ENCODE results near the gene TSNAXIP1.

The TSNAXIP1 gene

GRCh38 chr16:67782567-67783352 lies 23.9 kb upstream of the TSNAXIP1 start:
- DNase-seq = no peak

- DNase-seq = no peak
These were observed 23.4 kb upstream of the TSNAXIP1 start for GRCh38 chr16:67783353-67783725.

GRCh38 chr16:67786491-67786890 lies 20.2 kb upstream of the TSNAXIP1 start:
- no peak for DNase-seq

- no peak for DNase-seq
These were observed 16.6 kb upstream of the TSNAXIP1 start for GRCh38 chr16:67790071-67790470.

- DNase-seq = no peak
These were observed 10.5 kb upstream of the TSNAXIP1 start for GRCh38 chr16:67796099-67796718.

- no peak for DNase-seq
These were observed 6.3 kb upstream of the TSNAXIP1 start for GRCh38 chr16:67800338-67800926.

GRCh38 chr16:67801241-67801640 lies 5.4 kb upstream of the TSNAXIP1 start:
- DNase-seq = no peak

- DNase-seq = no peak
These were observed 4.8 kb upstream of the TSNAXIP1 start for GRCh38 chr16:67801883-67802282.

- no peak for DNase-seq
These were observed 2.8 kb upstream of the TSNAXIP1 start for GRCh38 chr16:67803894-67804293.

- no peak for DNase-seq
These were observed 1.7 kb upstream of the TSNAXIP1 start for GRCh38 chr16:67804853-67805542.

GRCh38 chr16:67805718-67806427 lies 816 bp upstream of the TSNAXIP1 start:
- no peak for DNase-seq

GRCh38 chr16:67807148-67807682 lies 526 bp downstream of the TSNAXIP1 start:
- DNase-seq = no peak

GRCh38 chr16:67811899-67812298 lies 5.2 kb downstream of the TSNAXIP1 start:
- no peak for DNase-seq

GRCh38 chr16:67814567-67814966 lies 7.9 kb downstream of the TSNAXIP1 start:
- no peak for DNase-seq

- DNase-seq = no peak
These were observed 14.0 kb downstream of the TSNAXIP1 start for GRCh38 chr16:67820608-67821259.

- no peak for DNase-seq
These were observed 15.8 kb downstream of the TSNAXIP1 start for GRCh38 chr16:67822511-67822910.

GRCh38 chr16:67825119-67825518 lies 18.4 kb downstream of the TSNAXIP1 start:
- DNase-seq = no peak

- no peak for DNase-seq
These were observed 19.2 kb downstream of the TSNAXIP1 start for GRCh38 chr16:67825906-67826305.

GRCh38 chr16:67828651-67829050 lies 22.0 kb downstream of the TSNAXIP1 start:
- no peak for DNase-seq

GRCh38 chr16:67833030-67833414 lies 26.3 kb downstream of the TSNAXIP1 start:
- DNase-seq = no peak

- peak; percentile 67 for DNase-seq
These were observed 26.9 kb downstream of the TSNAXIP1 start for GRCh38 chr16:67833415-67834241.
